NCI-H1092 (cell line): ENCODE measurements around the gene GLA.
A peak's percentile ranks its signal among the peaks of the same experiment; 100 is the strongest.

Source experiments
- DNase-seq: peaks from one replicate; lab custom pipeline; 2025; lab: John Stamatoyannopoulos, UW

Gene GLA

DNA sequence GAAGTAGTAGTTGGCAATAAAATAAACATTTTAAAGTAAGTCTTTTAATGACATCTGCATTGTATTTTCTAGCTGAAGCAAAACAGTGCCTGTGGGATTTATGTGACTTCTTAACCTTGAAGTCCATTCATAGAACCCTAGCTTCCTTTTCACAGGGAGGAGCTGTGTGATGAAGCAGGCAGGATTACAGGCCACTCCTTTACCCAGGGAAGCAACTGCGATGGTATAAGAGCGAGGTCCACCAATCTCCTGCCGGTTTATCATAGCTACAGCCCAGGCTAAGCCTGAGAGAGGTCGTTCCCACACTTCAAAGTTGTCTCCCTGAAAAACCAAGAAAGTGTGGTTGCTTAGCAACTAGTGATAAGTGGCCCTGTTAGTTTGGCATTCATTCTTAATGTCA lies 9.9 kb downstream of the GLA start:
- no peak for DNase-seq

GRCh38 chrX:101395789-101396188 lies 11.9 kb downstream of the GLA start:
- DNase-seq: no peak

- no peak for DNase-seq
Observed at GRCh38 chrX:101394372-101394771, 13.4 kb downstream of the GLA start.

GRCh38 chrX:101393530-101394305 lies 14.0 kb downstream of the GLA start:
- DNase-seq: no peak

GRCh38 chrX:101391831-101392230 lies 15.9 kb downstream of the GLA start:
- DNase-seq: no peak

- peak; percentile 94 for DNase-seq
Observed at GRCh38 chrX:101390664-101391525, 16.8 kb downstream of the GLA start, which contains the start of gene RPL36A. Gene RPL36A (plus strand): TSS chrX:101391011. CDS start chrX:101391044, 33 bp downstream.

DNA sequence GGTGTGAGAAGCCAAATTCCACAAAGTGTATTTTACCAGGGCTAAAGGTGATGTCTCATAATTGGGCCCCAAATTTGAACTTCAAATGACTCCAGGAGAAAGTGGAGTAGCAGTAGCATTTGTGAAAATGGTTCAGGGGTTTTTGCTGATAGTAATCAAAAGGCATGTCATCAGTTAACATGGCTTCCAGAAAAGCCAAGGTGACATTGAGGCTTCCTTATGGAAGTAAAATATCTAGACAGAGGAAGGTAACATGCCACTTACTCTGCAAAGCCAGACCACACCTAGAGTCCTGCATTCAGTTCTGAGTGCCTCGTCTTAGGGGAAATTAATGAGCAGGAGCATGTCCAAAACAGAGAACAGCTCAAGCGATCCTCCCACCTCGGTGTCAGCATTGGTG lies 19.1 kb downstream of the GLA start:
- no peak for DNase-seq

- DNase-seq: no peak
Observed at GRCh38 chrX:101386542-101386885, 21.2 kb downstream of the GLA start.

DNA sequence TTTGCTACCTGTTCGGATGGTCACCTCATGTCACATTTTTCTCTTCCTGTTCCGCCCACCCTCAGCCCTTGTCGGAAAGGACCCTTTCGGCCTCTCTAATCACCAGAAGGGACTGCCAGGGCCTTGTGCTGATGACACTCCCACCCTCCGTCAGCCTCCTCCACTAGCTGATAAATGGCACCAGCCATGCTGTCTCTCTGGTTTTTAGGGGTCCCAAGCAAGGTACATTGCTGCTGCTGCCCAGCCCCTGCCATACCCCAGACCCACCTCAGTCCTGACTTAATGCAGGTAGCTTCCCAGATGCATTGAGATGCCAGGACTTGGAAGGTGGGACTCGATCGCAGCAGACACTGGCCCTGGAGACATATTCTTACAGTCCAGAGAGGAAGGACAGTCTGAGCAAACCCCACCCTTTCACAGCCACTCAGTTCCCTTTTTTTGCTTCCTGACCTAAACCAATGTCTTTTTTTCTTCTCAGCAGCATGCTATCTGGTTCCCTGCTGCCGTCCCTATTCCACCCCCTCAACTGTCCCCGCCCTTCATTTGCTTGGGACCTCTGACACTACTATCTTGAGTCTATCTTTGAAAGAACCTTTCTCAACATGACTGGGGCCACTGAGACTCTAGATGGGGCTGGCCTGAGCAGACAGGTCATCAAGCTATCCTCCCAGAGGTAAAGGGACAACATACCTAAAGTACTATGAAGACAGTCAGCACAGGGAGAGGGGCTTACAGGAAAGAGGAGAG lies 21.8 kb downstream of the GLA start, which contains the start of gene BTK:
BTK (minus strand) TSS at position 397 of the 747 bp plus-strand sequence. CDS start 10,907 bp downstream, outside the sequence.
- no peak for DNase-seq

GRCh38 chrX:101385026-101385684 lies 22.6 kb downstream of the GLA start:
- DNase-seq: no peak

- DNase-seq: no peak
Observed at GRCh38 chrX:101383679-101384205, 24.0 kb downstream of the GLA start.

DNA sequence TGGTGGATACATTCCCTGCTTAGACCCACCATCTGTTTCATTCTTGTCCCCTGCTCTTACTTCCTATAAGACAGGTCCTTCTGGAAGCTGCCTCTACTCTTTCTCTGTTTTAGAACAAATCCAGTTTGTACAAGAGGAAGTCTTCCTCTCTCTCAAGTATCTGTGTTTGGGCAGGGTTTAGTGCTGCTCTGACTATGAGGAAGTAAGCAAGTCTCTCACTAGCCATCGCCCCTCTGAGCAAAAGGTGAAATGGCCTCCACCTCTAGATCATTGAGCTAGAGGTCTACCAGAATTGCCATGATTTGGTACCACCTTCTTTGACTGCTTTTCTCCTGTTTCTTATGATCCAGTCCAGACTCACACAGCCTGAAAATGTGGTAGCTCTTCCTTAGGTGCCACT lies 30.2 kb downstream of the GLA start:
- DNase-seq: no peak

GRCh38 chrX:101370888-101371504 lies 36.7 kb downstream of the GLA start:
- DNase-seq: no peak

DNA sequence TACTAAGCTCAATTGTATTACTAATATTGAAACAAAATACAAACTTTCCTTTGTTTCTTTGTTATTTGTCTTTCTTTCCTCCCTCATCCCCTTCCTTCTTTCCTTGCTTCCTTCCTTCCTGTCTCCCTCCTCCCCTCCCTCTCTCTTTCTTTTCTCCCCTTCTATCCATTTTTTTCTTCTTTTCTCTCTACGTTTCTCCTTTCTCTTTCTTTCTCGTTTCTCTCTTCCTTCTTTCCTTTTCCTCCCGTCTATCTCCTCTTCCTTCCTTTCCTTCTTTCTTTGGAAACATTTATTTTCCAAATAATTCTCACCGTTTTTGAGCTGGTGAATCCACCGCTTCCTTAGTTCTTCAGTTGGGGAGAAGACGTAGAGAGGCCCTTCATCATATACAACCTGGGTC lies 38.0 kb downstream of the GLA start:
- DNase-seq: no peak

GRCh38 chrX:101368800-101369199 lies 38.9 kb downstream of the GLA start:
- no peak for DNase-seq

- no peak for DNase-seq
Observed at GRCh38 chrX:101365301-101365795, 42.4 kb downstream of the GLA start.

GRCh38 chrX:101362757-101363156 lies 45.0 kb downstream of the GLA start:
- no peak for DNase-seq

GRCh38 chrX:101362116-101362515 lies 45.6 kb downstream of the GLA start:
- DNase-seq: no peak

DNA sequence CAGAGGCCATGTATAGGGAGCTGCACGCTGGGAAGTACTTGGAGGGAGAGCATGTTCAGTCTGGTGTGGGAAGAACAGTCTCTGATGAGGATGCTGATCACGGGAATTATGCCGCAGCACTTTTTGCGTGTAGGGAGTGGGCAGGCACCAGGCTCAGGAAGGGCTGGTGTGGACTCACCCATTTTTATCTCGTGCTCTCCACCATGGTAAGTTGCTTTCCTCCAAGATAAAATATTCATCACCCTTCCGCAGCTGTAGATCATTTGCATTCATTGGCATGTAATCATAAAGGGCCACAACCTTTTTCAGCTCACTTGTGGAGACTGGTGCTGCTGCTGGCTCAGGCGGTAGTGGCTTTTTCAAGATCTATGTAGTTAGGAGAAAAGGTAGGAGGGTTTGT lies 47.3 kb downstream of the GLA start:
- no peak for DNase-seq

DNA sequence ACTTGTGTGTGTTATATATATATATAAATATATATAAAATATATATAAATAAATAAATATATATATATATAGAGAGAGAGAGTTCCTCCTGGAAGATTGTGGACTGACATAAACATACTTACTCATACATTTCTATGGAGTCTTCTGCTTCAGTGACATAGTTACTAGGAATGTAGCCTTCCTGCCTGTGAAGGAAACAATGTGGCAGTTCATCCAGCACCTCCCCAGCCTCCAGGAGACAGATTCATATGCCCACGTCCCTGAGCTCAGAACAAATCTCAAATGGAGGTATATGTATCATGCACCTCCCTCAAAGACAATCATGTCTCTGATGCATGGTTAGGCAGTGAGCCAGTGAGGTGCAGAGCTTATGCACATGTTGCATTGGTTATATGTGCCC lies 47.8 kb downstream of the GLA start:
- no peak for DNase-seq
